ENCODE measurements around the gene PPM1L.
A peak's percentile ranks its signal among the peaks of the same experiment; 100 is the strongest.
"Not testable (repeated sequence)": the region's sequence is repeated elsewhere in the genome, so short reads cannot be mapped to it uniquely, and the experiment has no call there.

PPM1L gene

GRCh38 chr3:161031134-161031533 is 275.1 kb downstream of the PPM1L start:
- no peak for TF ChIP-seq CTCF (IDR thresholded peaks at IDR 0.05; ENCODE audit: low read depth, low read length)
- no peak for DNase-seq (ENCODE audit: low read depth, low spot score)
- in situ Hi-C loops (cut with HindIII; ENCODE audit: low sequenced_read_pairs), result no loop called here

GRCh38 chr3:161034913-161035550 is 279.0 kb downstream of the PPM1L start:
- H3K4me3 ChIP-seq (ENCODE audit: low read depth, low read length); DNase-seq (ENCODE audit: low read depth, low spot score); in situ Hi-C loops (cut with HindIII; ENCODE audit: low sequenced_read_pairs): not testable (repeated sequence)

More at GRCh38 chr3:161031134-161031533, 275.1 kb downstream of the PPM1L start:
- H3K4me3 ChIP-seq (ENCODE audit: low read depth, low read length), result no peak overlapping the region

GRCh38 chr3:161035711-161036110 is 279.7 kb downstream of the PPM1L start:
- H3K4me3 ChIP-seq (ENCODE audit: low read depth, low read length), result no peak overlapping the region
- TF ChIP-seq CTCF (IDR thresholded peaks at IDR 0.05; ENCODE audit: low read depth, low read length), result no peak

GRCh38 chr3:161038725-161039124 is 282.7 kb downstream of the PPM1L start:
- H3K4me3 ChIP-seq (ENCODE audit: low read depth, low read length), result no peak overlapping the region
- in situ Hi-C loops (cut with HindIII; ENCODE audit: low sequenced_read_pairs), result no loop called here
- TF ChIP-seq CTCF (IDR thresholded peaks at IDR 0.05; ENCODE audit: low read depth, low read length), result no peak
- DNase-seq (ENCODE audit: low read depth, low spot score), result peak; percentile 29

More at GRCh38 chr3:161035711-161036110, 279.7 kb downstream of the PPM1L start:
- peak; percentile 82 for DNase-seq (ENCODE audit: low read depth, low spot score)
- in situ Hi-C loops (cut with HindIII; ENCODE audit: low sequenced_read_pairs), result no loop called here

- peak; percentile 53 for DNase-seq (ENCODE audit: low read depth, low spot score)
- TF ChIP-seq CTCF (IDR thresholded peaks at IDR 0.05; ENCODE audit: low read depth, low read length), result no peak
- no peak overlapping the region for H3K4me3 ChIP-seq (ENCODE audit: low read depth, low read length)
- in situ Hi-C loops (cut with HindIII; ENCODE audit: low sequenced_read_pairs), result no loop called here
Measured at GRCh38 chr3:161042023-161042501, 286.0 kb downstream of the PPM1L start.

GRCh38 chr3:161043336-161044035 is 287.5 kb downstream of the PPM1L start:
- no peak for DNase-seq (ENCODE audit: low read depth, low spot score)
- H3K4me3 ChIP-seq (ENCODE audit: low read depth, low read length), result no peak overlapping the region
- TF ChIP-seq CTCF (IDR thresholded peaks at IDR 0.05; ENCODE audit: low read depth, low read length), result no peak
- in situ Hi-C loops (cut with HindIII; ENCODE audit: low sequenced_read_pairs), result no loop called here

GRCh38 chr3:161049683-161050248 is 293.7 kb downstream of the PPM1L start:
- TF ChIP-seq CTCF (IDR thresholded peaks at IDR 0.05; ENCODE audit: low read depth, low read length), result no peak
- H3K4me3 ChIP-seq (ENCODE audit: low read depth, low read length), result no peak overlapping the region
- no peak for DNase-seq (ENCODE audit: low read depth, low spot score)
- in situ Hi-C loops (cut with HindIII; ENCODE audit: low sequenced_read_pairs), result no loop called here
